Upper lobe of left lung (tissue), 6 donors: Measurements from ENCODE around the gene PRMT9. TPM values are rescaled to one million over a fixed set of nuclear protein-coding genes. Genes with fewer than 3 reads are reported as not detected.

Experiments used
- ATAC-seq, 2 donors: fragments of 200-7000 bp; cut with Tn5 transposase; one replicate each; pipeline ENCODE4 v1.9.1; 2022; ENCODE audit warnings: mild to moderate bottlenecking in 2 of 2, moderate library complexity in 2 of 2; ENCODE audit not compliant: low FRiP score in 2 of 2
- DNase-seq, 2 donors: peaks; one replicate each; pipeline ENCODE4 v3.0.0-alpha.2; 2019 to 2020
- H3K27ac ChIP-seq, 4 donors: fragments of 200-600 bp; sonication (generic); one replicate each; pipeline ENCODE4 v1.5.1; 2016 to 2019
- H3K27me3 ChIP-seq, 4 donors: fragments of 200-600 bp; sonication (generic); one replicate each; pipeline ENCODE4 v1.5.1; 2017 to 2019
- H3K36me3 ChIP-seq, 4 donors: fragments of 200-600 bp; sonication (generic); one replicate each; pipeline ENCODE4 v1.5.1; 2016 to 2019
- H3K4me1 ChIP-seq, 4 donors: fragments of 200-600 bp; sonication (generic); one replicate each; pipeline ENCODE4 v1.5.1; 2018 to 2019
- H3K4me3 ChIP-seq, 4 donors: fragments of 200-600 bp; sonication (generic); one replicate each; pipeline ENCODE4 v1.5.1; 2017 to 2019; ENCODE audit warnings: mild to moderate bottlenecking in 2 of 4, moderate library complexity in 1 of 4
- H3K9me3 ChIP-seq, 4 donors: fragments of 200-600 bp; sonication (generic); one replicate each; pipeline ENCODE4 v1.5.1; 2018 to 2019
- EP300 ChIP-seq, 4 donors: sonication (generic); formaldehyde crosslinking; IDR thresholded peaks; one replicate each; pipeline ENCODE4 v1.5.1; 2017; ENCODE audit warnings: antibody characterized with exemption in 4 of 4, control low read depth in 2 of 4
- POLR2A ChIP-seq, 4 donors: fragments of 450-650 bp; IDR thresholded peaks; one replicate each; pipeline ENCODE4 v1.5.1; 2016 to 2017; ENCODE audit warnings: antibody characterized with exemption in 4 of 4, mild to moderate bottlenecking in 2 of 4
- POLR2AphosphoS5 ChIP-seq, 2 donors: sonication (generic); formaldehyde crosslinking; IDR thresholded peaks; one replicate each; pipeline ENCODE4 v1.5.1; 2017; ENCODE audit warnings: antibody characterized with exemption in 2 of 2
- WGBS, 2 donors: methylation state at CpG; one replicate each; pipeline ENCODE4 v1.1.5; 2017 to 2018; 5-methylcytosine and 5-hydroxymethylcytosine counted together
- total RNA-seq, 6 donors: library from RNA; depleted of rRNA in 4 of 6; stranded (reverse); fragments of >200 nt in 4 of 6; gene quantifications; one replicate each; pipeline versions ENCODE4 v1.1.0 to v1.2.1, GENCODE V29; 2016 to 2021
- TF ChIP-seq, protein P1 (sequence below), 6 experiments: fragments of 450-650 bp in 4 of 6; fragments of 200-600 bp in 2 of 6; sonication (generic) in 2 of 6; IDR thresholded peaks; one replicate each; pipeline ENCODE4 v1.5.1; 2016 to 2019; ENCODE audit warnings: antibody characterized with exemption in 6 of 6
- donor health status: DM: no; HTN: no; CAD: no; lungs with moderate emphysema.
- donor health status: DM: no; HTN: yes; CAD: no; lungs with severe emphysema.

Gene PRMT9
- total RNA-seq, 6 donors from 2014 or later, result 5.7 to 12.6 (median 8.0) TPM

DNA sequence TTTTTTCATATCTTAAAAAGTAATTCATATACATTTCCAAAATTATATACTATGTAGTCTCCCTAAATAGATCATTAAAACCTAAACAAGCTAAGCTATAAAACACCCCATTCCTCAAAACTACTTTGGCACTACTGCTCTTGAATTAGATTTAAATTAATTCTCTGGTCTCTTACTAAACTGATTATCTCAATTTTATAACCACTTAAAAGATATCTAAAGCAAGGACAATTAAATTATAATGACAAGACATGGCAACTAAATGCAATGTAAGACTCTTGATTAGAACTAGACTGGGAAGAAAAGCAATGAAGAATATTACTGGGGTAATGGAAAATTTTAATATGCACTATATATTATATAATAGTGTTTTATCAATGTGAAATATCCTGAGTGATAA lies 38.9 kb downstream of the PRMT9 start:
- peaks cover 4 to 26% (median 15%) of the 10 kb centered on the region in 4 donors for H3K36me3 ChIP-seq
- no peak overlapping the region for H3K27ac ChIP-seq

DNA sequence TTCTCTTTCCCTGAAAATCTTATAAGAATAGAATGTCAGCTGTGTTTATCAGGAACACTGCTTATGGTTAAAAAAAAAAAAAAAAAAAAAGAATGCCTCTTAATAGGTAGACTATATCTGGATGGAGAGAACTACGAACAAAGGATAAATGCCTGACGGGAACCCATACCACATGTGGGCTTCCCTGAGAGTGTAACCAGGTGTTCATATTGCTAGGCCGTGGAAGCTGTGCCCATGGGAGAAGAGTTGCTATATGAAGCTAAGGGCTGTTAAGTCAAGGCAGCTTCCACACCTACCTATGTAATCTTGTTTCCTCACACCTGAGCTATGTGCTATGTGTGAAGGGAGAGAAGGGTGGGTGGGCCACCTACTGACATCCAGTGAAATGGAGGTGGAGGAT lies 39.5 kb downstream of the PRMT9 start:
- Histone ChIP-seq H3K4me3 (no peak overlapping the region), H3K9me3 (no peaks in the 10 kb centered on the region), H3K4me1 (no peaks in the 10 kb centered on the region), H3K27ac (no peak overlapping the region), H3K27me3 (no peaks in the 10 kb centered on the region), H3K36me3 (peaks cover 4 to 26% (median 15%) of the 10 kb centered on the region in 4 donors)
- no peak for DNase-seq
- TF ChIP-seq, protein P1, sequence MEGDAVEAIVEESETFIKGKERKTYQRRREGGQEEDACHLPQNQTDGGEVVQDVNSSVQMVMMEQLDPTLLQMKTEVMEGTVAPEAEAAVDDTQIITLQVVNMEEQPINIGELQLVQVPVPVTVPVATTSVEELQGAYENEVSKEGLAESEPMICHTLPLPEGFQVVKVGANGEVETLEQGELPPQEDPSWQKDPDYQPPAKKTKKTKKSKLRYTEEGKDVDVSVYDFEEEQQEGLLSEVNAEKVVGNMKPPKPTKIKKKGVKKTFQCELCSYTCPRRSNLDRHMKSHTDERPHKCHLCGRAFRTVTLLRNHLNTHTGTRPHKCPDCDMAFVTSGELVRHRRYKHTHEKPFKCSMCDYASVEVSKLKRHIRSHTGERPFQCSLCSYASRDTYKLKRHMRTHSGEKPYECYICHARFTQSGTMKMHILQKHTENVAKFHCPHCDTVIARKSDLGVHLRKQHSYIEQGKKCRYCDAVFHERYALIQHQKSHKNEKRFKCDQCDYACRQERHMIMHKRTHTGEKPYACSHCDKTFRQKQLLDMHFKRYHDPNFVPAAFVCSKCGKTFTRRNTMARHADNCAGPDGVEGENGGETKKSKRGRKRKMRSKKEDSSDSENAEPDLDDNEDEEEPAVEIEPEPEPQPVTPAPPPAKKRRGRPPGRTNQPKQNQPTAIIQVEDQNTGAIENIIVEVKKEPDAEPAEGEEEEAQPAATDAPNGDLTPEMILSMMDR (IDR thresholded peaks at IDR 0.05), result no peak
- TF ChIP-seq EP300 (IDR thresholded peaks at IDR 0.05) (no peak), POLR2AphosphoS5 (IDR thresholded peaks at IDR 0.05) (no peak), POLR2A (IDR thresholded peaks at IDR 0.05) (no peak)
- ATAC-seq, result no peak
- 92 to 95% methylated on average over 3 of the region's 3 CpGs for WGBS, 2 donors

More for the DNA sequence above, 38.9 kb downstream of the PRMT9 start:
- H3K4me3 ChIP-seq, result no peak overlapping the region
- no peak for TF ChIP-seq POLR2AphosphoS5 (IDR thresholded peaks at IDR 0.05)
- H3K4me1 ChIP-seq, result no peaks in the 10 kb centered on the region
- no peaks in the 10 kb centered on the region for H3K27me3 ChIP-seq
- no peaks in the 10 kb centered on the region for H3K9me3 ChIP-seq
- DNase-seq, result no peak
- ATAC-seq, result no peak

DNA sequence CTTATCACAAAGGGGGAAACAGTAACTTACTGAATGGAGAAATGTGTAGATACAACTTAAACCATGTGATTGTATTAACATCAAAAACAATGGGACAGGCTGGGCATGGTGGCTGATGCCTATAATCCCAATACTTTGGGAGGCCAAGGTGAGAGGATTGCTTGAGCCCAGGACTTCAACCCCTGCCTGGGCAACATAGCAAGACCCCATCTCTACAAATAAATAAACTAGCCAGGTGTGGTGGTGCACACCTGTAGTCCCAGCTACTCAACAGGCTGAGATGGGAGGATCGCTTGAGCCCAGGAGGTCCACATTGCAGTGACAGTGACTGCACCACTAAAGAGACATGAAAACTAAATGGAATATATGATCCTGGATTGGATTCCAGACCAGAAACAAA lies 40.3 kb downstream of the PRMT9 start:
- WGBS, 2 donors, result 100% methylated on average over 1 of the region's 1 CpG
- no peak overlapping the region for H3K27ac ChIP-seq
- DNase-seq (no peak), ATAC-seq (no peak)
- H3K36me3 ChIP-seq, result peaks cover 4 to 25% (median 14%) of the 10 kb centered on the region in 4 donors
- no peaks in the 10 kb centered on the region for H3K27me3 ChIP-seq
- H3K4me1 ChIP-seq, result no peaks in the 10 kb centered on the region
- no peaks in the 10 kb centered on the region for H3K9me3 ChIP-seq
- no peak for TF ChIP-seq EP300 (IDR thresholded peaks at IDR 0.05)
- no peak overlapping the region for H3K4me3 ChIP-seq

DNA sequence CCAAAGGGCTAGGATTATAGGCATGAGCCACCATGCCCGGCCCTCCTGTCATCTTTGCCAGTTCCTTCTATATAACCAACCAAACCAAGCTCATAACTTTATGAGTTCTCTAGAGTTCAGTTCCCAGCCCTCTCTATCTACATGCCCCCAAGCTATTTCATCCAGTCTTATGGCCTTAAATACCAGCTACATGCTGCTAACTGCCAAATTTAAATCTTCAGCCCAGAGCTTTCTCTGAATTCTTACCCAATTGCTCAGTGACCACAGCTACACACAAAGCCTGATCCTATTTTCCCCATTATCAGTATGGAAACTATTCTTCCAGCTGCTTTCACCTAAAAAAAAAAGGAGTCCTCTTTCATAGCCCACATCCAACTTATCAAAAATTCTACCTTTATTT lies 43.6 kb downstream of the PRMT9 start:
- H3K4me3 ChIP-seq, result no peak overlapping the region
- peaks cover 0 to 52% (median 17%) of the 10 kb centered on the region in 4 donors for H3K36me3 ChIP-seq
- no peaks in the 10 kb centered on the region for H3K4me1 ChIP-seq
- H3K27ac ChIP-seq, result no peak overlapping the region
- no peaks in the 10 kb centered on the region for H3K9me3 ChIP-seq
- TF ChIP-seq POLR2AphosphoS5 (IDR thresholded peaks at IDR 0.05) (no peak), POLR2A (IDR thresholded peaks at IDR 0.05) (no peak), EP300 (IDR thresholded peaks at IDR 0.05) (no peak)
- TF ChIP-seq, protein P1 (IDR thresholded peaks at IDR 0.05), result no peak
- no peak for DNase-seq
- no peaks in the 10 kb centered on the region for H3K27me3 ChIP-seq
- 100% methylated on average over 1 of the region's 1 CpG for WGBS, 2 donors
- ATAC-seq, result no peak

DNA sequence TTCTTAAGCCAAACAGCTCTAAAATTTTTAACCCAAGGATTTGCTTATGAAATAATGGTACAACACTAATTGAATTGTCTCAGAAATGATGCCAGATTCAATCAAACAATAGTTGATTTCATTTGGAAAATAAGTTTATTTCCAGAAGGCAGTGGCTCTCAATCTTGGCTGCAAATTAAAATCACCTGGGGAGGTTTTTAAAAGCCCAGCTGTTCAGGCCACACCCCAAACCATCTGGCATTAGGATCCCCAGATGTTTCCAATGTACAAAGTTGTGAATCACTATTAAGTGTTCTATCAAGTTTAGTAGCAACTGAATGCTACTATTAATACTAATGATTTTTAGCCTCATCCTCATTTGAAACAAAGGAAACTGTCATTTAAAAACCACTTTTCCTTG lies 44.6 kb downstream of the PRMT9 start:
- ATAC-seq, result no peak
- H3K4me3 ChIP-seq, result no peak overlapping the region
- DNase-seq, result no peak
- H3K9me3 ChIP-seq, result no peaks in the 10 kb centered on the region
- no peak overlapping the region for H3K27ac ChIP-seq
- TF ChIP-seq POLR2A (IDR thresholded peaks at IDR 0.05) (no peak), EP300 (IDR thresholded peaks at IDR 0.05) (no peak), POLR2AphosphoS5 (IDR thresholded peaks at IDR 0.05) (no peak)
- TF ChIP-seq, protein P1 (IDR thresholded peaks at IDR 0.05), result no peak
- H3K36me3 ChIP-seq, result peaks cover 4 to 61% (median 24%) of the 10 kb centered on the region in 4 donors
- H3K27me3 ChIP-seq, result no peaks in the 10 kb centered on the region
- no peaks in the 10 kb centered on the region for H3K4me1 ChIP-seq

DNA sequence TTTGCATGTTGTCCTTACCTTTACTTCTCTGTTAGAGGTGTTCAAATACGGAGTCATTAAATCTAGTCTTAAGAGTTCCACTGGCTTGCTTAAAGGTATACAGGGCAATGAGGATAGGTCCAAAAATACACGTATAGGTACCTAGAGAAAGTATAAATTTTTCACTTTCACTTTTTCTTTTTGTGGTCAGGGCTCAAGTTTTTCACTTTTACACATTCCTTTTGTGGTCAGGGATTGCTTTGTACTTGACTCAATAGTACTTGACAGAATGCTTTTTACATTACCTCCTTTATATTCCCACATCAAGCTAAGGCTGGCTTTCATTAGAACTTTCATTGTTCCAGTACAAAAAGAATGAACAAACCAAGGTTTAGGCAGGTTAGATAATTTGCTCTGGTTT lies 45.0 kb downstream of the PRMT9 start:
- H3K27me3 ChIP-seq, result no peaks in the 10 kb centered on the region
- no peak for TF ChIP-seq POLR2A (IDR thresholded peaks at IDR 0.05)
- H3K9me3 ChIP-seq, result no peaks in the 10 kb centered on the region
- H3K27ac ChIP-seq, result no peak overlapping the region
- no peaks in the 10 kb centered on the region for H3K4me1 ChIP-seq
- WGBS, 2 donors, result 47 to 64% methylated on average over 2 of the region's 2 CpGs
- no peak for DNase-seq
- H3K4me3 ChIP-seq, result no peak overlapping the region
- H3K36me3 ChIP-seq, result peaks cover 8 to 65% (median 29%) of the 10 kb centered on the region in 4 donors
- ATAC-seq, result peak in 1 of 2 donors; percentile 43
